ENCODE measurements around the gene FAM228B. TPM values are rescaled to one million over a fixed set of nuclear protein-coding genes. Genes with fewer than 3 reads are reported as not detected.

FAM228B gene
- total and polyA plus RNA-seq, 2 donors (not counting 1 experiment from before 2014, with no cell fraction given), result 9.8 to 47.2 TPM

DNA sequence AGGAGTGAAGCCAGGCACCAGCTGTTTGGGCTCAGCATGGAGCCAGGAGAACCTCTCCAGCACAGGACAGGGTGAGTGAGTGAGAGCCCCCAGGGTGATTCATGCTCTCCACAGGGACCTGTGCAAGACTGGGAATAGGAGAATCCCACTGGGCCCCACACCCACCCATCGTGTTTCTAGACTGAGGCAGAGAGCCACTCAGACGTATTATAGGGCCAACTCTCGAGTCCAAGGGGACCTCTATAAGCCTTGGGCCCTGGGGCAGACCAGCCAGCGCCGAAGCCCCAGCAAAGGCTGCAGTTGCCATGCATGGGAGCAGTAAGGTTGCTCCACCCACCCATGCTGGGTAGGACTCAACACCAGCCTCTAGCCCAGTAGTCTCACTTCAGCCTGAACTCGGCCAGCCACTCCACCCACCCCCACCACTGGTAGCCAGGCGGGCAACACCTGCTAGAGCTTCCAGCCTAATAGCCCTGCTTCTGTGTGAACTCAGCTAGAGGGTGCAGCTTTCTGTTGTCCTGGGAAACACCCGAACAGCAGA, 19.1 kb upstream of the FAM228B start:
- intact Hi-C loops (cut with micrococcal nuclease), result no loop called here
- Mint-ChIP-seq H3K4me1 (peaks cover 22% of the 10 kb centered on the region), H3K27me3 (no peaks in the 10 kb centered on the region), H3K9me3 (ENCODE audit: insufficient read depth) (peaks cover 21% of the 10 kb centered on the region), H3K27ac (no peak overlapping the region), H3K4me3 (no peak overlapping the region)
- H4K20me1 ChIP-seq (ENCODE audit: control insufficient read depth, insufficient read depth, low read length, poor library complexity, severe bottlenecking), result no peaks in the 10 kb centered on the region
- no peak overlapping the region for H3K4me3 ChIP-seq (ENCODE audit: control extremely low read depth in 1 of 5, extremely low read depth in 1 of 5, insufficient read depth in 1 of 5, low read depth in 2 of 5, low read length in 4 of 5)
- H3K9me3 ChIP-seq (ENCODE audit: control extremely low read depth in 1 of 3, control insufficient read depth in 2 of 3, insufficient read depth in 1 of 3, low read length in 2 of 3), result peaks cover 0 to 17% (median 9%) of the 10 kb centered on the region in 3 donors
- no peak overlapping the region for H2AFZ ChIP-seq (ENCODE audit: insufficient read depth, low read depth, low read length, poor library complexity, severe bottlenecking)
- ChIA-PET CTCF (interaction anchor here (2.6 kb wide), 1 partner anchor 20 kb away, joined by 7 read pairs; the partner anchor contains the start of gene TP53I3), POLR2A (interaction anchor here (0.7 kb wide), 1 partner anchor 14 kb away, joined by 3 read pairs; no protein-coding TSS in a partner anchor)
- no peaks in the 10 kb centered on the region for H3K79me2 ChIP-seq (ENCODE audit: control insufficient read depth, insufficient read depth, low read length)
- DNase-seq (no peak), ATAC-seq (ENCODE audit: low read depth) (no peak)
- no peak for TF ChIP-seq EZH2 (IDR thresholded peaks at IDR 0.05; ENCODE audit: borderline replicate concordance, insufficient read depth, low read depth, low read length, poor library complexity, severe bottlenecking)
- TF ChIP-seq, protein P1, sequence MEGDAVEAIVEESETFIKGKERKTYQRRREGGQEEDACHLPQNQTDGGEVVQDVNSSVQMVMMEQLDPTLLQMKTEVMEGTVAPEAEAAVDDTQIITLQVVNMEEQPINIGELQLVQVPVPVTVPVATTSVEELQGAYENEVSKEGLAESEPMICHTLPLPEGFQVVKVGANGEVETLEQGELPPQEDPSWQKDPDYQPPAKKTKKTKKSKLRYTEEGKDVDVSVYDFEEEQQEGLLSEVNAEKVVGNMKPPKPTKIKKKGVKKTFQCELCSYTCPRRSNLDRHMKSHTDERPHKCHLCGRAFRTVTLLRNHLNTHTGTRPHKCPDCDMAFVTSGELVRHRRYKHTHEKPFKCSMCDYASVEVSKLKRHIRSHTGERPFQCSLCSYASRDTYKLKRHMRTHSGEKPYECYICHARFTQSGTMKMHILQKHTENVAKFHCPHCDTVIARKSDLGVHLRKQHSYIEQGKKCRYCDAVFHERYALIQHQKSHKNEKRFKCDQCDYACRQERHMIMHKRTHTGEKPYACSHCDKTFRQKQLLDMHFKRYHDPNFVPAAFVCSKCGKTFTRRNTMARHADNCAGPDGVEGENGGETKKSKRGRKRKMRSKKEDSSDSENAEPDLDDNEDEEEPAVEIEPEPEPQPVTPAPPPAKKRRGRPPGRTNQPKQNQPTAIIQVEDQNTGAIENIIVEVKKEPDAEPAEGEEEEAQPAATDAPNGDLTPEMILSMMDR (IDR thresholded peaks at IDR 0.05), result no peak
- H3K27me3 ChIP-seq (replicated peaks in 1 of 4; ENCODE audit: control extremely low read depth in 1 of 4, control insufficient read depth in 3 of 4, insufficient read depth in 4 of 4, low read length in 3 of 4), result no peaks in the 10 kb centered on the region
- no peak overlapping the region for H3K27ac ChIP-seq (ENCODE audit: low read length in 2 of 2)
- no peaks in the 10 kb centered on the region for H3K36me3 ChIP-seq (replicated peaks in 1 of 2; ENCODE audit: control extremely low read depth in 1 of 2, control insufficient read depth in 1 of 2, extremely low read depth in 1 of 2, insufficient read depth in 2 of 2, low read length in 1 of 2)
- peak overlapping the region; percentile 32 for H3K4me2 ChIP-seq (replicated peaks; ENCODE audit: low read depth, low read length, poor library complexity, severe bottlenecking)
- WGBS (ENCODE audit: insufficient coverage), result 95% methylated on average over 7 of the region's 8 CpGs
- H3K4me1 ChIP-seq (ENCODE audit: control insufficient read depth in 2 of 2, insufficient read depth in 2 of 2, low read length in 2 of 2), result peaks cover 18 to 22% of the 10 kb centered on the region in 2 donors
- H3K9ac ChIP-seq (ENCODE audit: low read length), result no peak overlapping the region

DNA sequence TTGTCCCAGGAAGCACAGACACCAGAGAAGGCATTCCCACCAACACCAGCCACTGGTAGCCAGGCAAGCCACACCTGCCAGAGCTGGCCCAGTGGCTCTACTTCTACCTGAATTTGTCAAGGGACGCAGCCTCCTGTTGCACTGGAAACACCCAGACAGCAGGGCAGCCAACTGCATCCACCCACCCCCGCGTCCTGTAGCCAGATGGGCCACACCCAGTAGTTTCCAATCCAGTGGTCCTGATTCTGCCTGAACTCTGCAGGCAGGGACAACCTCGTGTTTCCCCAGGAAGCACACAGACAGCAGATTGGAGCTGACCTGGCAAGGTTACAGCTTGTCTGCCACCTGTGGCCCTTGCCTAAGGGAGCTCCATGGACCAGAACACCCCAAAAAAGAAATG, 18.4 kb upstream of the FAM228B start:
- ChIA-PET POLR2A (interaction anchor here (0.6 to 0.7 kb wide), 2 partner anchors 13 to 28 kb away, joined by 3 read pairs; no protein-coding TSS in a partner anchor), CTCF (interaction anchor here (2.6 kb wide), 1 partner anchor 20 kb away, joined by 7 read pairs; the partner anchor contains the start of gene TP53I3)
- no peaks in the 10 kb centered on the region for H4K20me1 ChIP-seq (ENCODE audit: control insufficient read depth, insufficient read depth, low read length, poor library complexity, severe bottlenecking)
- no peak for TF ChIP-seq EZH2 (IDR thresholded peaks at IDR 0.05; ENCODE audit: borderline replicate concordance, insufficient read depth, low read depth, low read length, poor library complexity, severe bottlenecking)
- TF ChIP-seq, protein P1 (IDR thresholded peaks at IDR 0.05), result no peak
- peak overlapping the region; percentile 8 for H3K27ac Mint-ChIP-seq
- H3K9me3 ChIP-seq (ENCODE audit: control extremely low read depth in 1 of 3, control insufficient read depth in 2 of 3, insufficient read depth in 1 of 3, low read length in 2 of 3), result peaks cover 0 to 17% (median 9%) of the 10 kb centered on the region in 3 donors
- H2AFZ ChIP-seq (ENCODE audit: insufficient read depth, low read depth, low read length, poor library complexity, severe bottlenecking), result no peak overlapping the region
- intact Hi-C loops (cut with micrococcal nuclease), result no loop called here
- no peaks in the 10 kb centered on the region for H3K27me3 ChIP-seq (replicated peaks in 1 of 4; ENCODE audit: control extremely low read depth in 1 of 4, control insufficient read depth in 3 of 4, insufficient read depth in 4 of 4, low read length in 3 of 4)
- no peaks in the 10 kb centered on the region for H3K79me2 ChIP-seq (ENCODE audit: control insufficient read depth, insufficient read depth, low read length)
- H3K4me3 ChIP-seq (ENCODE audit: control extremely low read depth in 1 of 5, extremely low read depth in 1 of 5, insufficient read depth in 1 of 5, low read depth in 2 of 5, low read length in 4 of 5), result no peak overlapping the region
- no peaks in the 10 kb centered on the region for H3K27me3 Mint-ChIP-seq
- DNase-seq, result peak; percentile 19
- 44% methylated on average over 4 of the region's 4 CpGs for WGBS (ENCODE audit: insufficient coverage)
- no peak overlapping the region for H3K27ac ChIP-seq (ENCODE audit: low read length in 2 of 2)
- no peaks in the 10 kb centered on the region for H3K36me3 ChIP-seq (replicated peaks in 1 of 2; ENCODE audit: control extremely low read depth in 1 of 2, control insufficient read depth in 1 of 2, extremely low read depth in 1 of 2, insufficient read depth in 2 of 2, low read length in 1 of 2)
- peaks cover 24% of the 10 kb centered on the region for H3K9me3 Mint-ChIP-seq (ENCODE audit: insufficient read depth)
- peak overlapping the region; percentile 32 for H3K4me2 ChIP-seq (replicated peaks; ENCODE audit: low read depth, low read length, poor library complexity, severe bottlenecking)
- peak overlapping the region; percentile 49 for H3K4me3 Mint-ChIP-seq
- H3K4me1 ChIP-seq (ENCODE audit: control insufficient read depth in 2 of 2, insufficient read depth in 2 of 2, low read length in 2 of 2), result peaks cover 18 to 22% of the 10 kb centered on the region in 2 donors
- H3K9ac ChIP-seq (ENCODE audit: low read length), result no peak overlapping the region
- peaks cover 22% of the 10 kb centered on the region for H3K4me1 Mint-ChIP-seq
- ATAC-seq (ENCODE audit: low read depth), result peak; percentile 62

All from B cell (primary cell).